ENCODE data around the gene GAS7.

GAS7 gene

DNA sequence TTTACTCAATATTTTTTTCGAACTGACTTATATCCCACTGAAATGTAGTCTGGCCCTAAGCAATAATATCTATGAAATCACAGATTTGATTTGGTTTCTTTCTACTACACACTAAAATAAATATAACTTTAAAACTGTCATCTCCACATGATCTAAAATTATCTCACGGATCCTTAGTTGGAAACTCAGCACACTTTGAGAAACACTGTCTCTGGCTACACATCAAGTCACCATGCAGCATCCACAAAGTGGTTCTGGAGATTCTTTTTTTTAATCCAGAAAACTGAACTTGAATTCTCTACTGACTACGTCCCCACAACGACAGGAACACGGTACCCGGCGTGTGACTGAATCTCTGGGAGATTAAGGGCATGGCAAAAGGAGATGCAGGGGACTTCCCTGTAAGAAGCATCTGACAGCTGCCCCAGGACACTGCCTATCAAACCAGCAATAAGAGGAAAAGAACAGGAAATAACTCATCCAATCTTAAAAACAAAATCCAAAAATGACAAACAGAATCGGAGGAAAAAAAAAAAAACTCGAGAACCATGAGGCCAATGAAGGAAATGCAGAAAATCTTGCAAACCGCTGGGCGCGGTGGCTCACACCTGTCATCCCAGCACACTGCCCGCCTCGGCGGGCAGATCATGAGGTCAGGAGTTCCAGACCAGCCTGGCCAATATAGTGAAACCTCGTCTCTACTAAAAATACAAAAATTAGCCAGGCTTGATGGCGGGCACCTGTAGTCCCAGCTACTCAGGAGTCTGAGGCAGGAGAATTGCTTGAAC lies 152.3 kb downstream of the GAS7 start:
- H3K27me3 ChIP-seq (ENCODE audit: insufficient read depth, poor library complexity, severe bottlenecking): no peaks in the 10 kb centered on the region
- H3K27ac ChIP-seq (replicated peaks): no peak overlapping the region
- no peak for DNase-seq (ENCODE audit: low read depth in 1 of 2, low spot score in 1 of 2)
- no peak overlapping the region for H3K4me3 ChIP-seq (replicated peaks; ENCODE audit: insufficient read depth, low read length)
- TF ChIP-seq POLR2AphosphoS5 (IDR thresholded peaks at IDR 0.05; ENCODE audit: low read depth): no peak
- TF ChIP-seq, protein P1, sequence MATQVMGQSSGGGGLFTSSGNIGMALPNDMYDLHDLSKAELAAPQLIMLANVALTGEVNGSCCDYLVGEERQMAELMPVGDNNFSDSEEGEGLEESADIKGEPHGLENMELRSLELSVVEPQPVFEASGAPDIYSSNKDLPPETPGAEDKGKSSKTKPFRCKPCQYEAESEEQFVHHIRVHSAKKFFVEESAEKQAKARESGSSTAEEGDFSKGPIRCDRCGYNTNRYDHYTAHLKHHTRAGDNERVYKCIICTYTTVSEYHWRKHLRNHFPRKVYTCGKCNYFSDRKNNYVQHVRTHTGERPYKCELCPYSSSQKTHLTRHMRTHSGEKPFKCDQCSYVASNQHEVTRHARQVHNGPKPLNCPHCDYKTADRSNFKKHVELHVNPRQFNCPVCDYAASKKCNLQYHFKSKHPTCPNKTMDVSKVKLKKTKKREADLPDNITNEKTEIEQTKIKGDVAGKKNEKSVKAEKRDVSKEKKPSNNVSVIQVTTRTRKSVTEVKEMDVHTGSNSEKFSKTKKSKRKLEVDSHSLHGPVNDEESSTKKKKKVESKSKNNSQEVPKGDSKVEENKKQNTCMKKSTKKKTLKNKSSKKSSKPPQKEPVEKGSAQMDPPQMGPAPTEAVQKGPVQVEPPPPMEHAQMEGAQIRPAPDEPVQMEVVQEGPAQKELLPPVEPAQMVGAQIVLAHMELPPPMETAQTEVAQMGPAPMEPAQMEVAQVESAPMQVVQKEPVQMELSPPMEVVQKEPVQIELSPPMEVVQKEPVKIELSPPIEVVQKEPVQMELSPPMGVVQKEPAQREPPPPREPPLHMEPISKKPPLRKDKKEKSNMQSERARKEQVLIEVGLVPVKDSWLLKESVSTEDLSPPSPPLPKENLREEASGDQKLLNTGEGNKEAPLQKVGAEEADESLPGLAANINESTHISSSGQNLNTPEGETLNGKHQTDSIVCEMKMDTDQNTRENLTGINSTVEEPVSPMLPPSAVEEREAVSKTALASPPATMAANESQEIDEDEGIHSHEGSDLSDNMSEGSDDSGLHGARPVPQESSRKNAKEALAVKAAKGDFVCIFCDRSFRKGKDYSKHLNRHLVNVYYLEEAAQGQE (IDR thresholded peaks at IDR 0.05; ENCODE audit: insufficient replicate concordance, low read depth): no peak
- no peak for TF ChIP-seq GABPA (IDR thresholded peaks at IDR 0.05; ENCODE audit: low read depth)
- no peak for TF ChIP-seq SPI1 (IDR thresholded peaks at IDR 0.05; ENCODE audit: borderline replicate concordance, low read depth)
- TF ChIP-seq, protein P2, sequence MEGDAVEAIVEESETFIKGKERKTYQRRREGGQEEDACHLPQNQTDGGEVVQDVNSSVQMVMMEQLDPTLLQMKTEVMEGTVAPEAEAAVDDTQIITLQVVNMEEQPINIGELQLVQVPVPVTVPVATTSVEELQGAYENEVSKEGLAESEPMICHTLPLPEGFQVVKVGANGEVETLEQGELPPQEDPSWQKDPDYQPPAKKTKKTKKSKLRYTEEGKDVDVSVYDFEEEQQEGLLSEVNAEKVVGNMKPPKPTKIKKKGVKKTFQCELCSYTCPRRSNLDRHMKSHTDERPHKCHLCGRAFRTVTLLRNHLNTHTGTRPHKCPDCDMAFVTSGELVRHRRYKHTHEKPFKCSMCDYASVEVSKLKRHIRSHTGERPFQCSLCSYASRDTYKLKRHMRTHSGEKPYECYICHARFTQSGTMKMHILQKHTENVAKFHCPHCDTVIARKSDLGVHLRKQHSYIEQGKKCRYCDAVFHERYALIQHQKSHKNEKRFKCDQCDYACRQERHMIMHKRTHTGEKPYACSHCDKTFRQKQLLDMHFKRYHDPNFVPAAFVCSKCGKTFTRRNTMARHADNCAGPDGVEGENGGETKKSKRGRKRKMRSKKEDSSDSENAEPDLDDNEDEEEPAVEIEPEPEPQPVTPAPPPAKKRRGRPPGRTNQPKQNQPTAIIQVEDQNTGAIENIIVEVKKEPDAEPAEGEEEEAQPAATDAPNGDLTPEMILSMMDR (IDR thresholded peaks at IDR 0.05; ENCODE audit: insufficient read depth, low read length): no peak

DNA sequence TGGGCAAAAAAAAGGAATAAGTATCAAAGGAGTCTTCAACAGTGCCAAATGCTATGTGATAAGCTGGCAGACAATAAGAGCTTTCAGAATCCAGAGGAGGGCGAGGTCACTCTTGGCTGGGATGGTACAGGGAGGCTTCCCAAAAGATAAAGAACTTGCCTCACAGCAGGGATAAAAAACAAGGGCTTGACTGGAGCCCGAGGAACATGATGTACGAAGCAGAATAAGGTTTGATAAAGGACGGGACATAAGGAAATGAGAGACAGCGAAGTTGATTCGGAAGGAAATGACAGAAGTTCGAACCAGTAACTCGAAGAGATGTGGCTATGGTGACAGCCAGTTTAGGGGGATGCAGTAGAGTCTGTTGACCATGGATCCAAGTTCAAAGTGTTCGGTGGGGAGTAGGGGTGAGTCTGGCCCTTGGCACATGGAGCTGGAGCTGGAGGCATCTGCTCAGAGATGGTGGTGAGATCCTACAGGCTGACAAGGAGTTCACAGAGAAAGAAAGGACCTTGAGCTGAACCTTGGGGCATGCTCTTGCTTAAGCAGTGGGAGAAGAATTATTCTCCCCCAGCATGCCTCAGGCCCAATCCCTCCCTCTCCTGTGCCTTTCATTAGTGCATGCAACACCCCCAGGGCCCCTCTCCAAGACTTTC lies 155.7 kb downstream of the GAS7 start:
- TF ChIP-seq, protein P1 (IDR thresholded peaks at IDR 0.05; ENCODE audit: insufficient replicate concordance, low read depth): no peak
- TF ChIP-seq SPI1 (IDR thresholded peaks at IDR 0.05; ENCODE audit: borderline replicate concordance, low read depth): no peak
- no peak for TF ChIP-seq POLR2AphosphoS5 (IDR thresholded peaks at IDR 0.05; ENCODE audit: low read depth)
- TF ChIP-seq, protein P2 (IDR thresholded peaks at IDR 0.05; ENCODE audit: insufficient read depth, low read length): no peak
- no peak for TF ChIP-seq GABPA (IDR thresholded peaks at IDR 0.05; ENCODE audit: low read depth)
- H3K27me3 ChIP-seq (ENCODE audit: insufficient read depth, poor library complexity, severe bottlenecking): no peaks in the 10 kb centered on the region
- no peak for DNase-seq (ENCODE audit: low read depth in 1 of 2, low spot score in 1 of 2)
- no peak overlapping the region for H3K27ac ChIP-seq (replicated peaks)
- no peak overlapping the region for H3K4me3 ChIP-seq (replicated peaks; ENCODE audit: insufficient read depth, low read length)

DNA sequence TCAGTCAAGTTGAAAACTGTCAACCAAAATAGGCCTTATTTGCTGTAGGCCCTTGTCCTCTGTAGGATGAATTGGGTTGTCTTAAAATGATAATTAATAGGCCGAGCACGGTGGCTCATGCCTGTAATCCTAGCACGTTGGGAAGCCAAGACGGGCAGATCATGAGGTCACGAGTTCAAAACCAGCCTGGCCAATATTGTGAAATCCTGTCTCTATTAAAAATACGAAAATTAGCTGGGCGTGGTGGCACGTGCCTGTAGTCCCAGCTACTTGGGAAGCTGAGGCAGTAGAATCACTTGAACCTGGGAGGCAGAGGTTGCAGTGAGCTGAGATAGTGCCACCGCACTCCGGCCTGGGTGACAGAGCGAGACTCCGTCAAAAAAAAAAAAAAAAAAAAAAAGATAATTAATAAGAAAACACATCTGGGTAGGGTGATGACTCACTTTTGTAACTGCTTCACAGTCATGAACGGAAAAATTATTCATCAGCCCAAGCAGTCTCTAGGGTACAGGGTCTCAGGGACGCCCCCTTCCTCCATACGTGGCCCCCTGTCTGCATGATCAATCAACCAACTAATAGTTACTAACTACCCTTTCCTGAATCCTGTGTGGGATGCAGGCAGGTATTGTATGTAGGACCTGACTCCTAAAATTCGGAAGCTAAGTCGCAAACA lies 156.4 kb downstream of the GAS7 start:
- DNase-seq (ENCODE audit: low read depth in 1 of 2, low spot score in 1 of 2): no peak
- TF ChIP-seq GABPA (IDR thresholded peaks at IDR 0.05; ENCODE audit: low read depth) (no peak), POLR2AphosphoS5 (IDR thresholded peaks at IDR 0.05; ENCODE audit: low read depth) (no peak), SPI1 (IDR thresholded peaks at IDR 0.05; ENCODE audit: borderline replicate concordance, low read depth) (no peak)
- TF ChIP-seq, protein P2 (IDR thresholded peaks at IDR 0.05; ENCODE audit: insufficient read depth, low read length): no peak
- TF ChIP-seq, protein P1 (IDR thresholded peaks at IDR 0.05; ENCODE audit: insufficient replicate concordance, low read depth): no peak
- Histone ChIP-seq H3K4me3 (replicated peaks; ENCODE audit: insufficient read depth, low read length) (no peak overlapping the region), H3K27ac (replicated peaks) (no peak overlapping the region), H3K27me3 (ENCODE audit: insufficient read depth, poor library complexity, severe bottlenecking) (no peaks in the 10 kb centered on the region)
